Mammary epithelial cell (primary cell): ENCODE data around the gene CACNG4.

Experiments
- CTCF ChIP-seq, 2 donors: IDR thresholded peaks in 1 of 2; conservative IDR thresholded peaks in 1 of 2; 2 replicates each; pipeline ENCODE4 v1.5.1; 2011 to 2012; ENCODE audit warnings: inconsistent platforms in 2 of 2, low read length in 2 of 2, mild to moderate bottlenecking in 2 of 2, control low read depth in 1 of 2, low read depth in 1 of 2; ENCODE audit not compliant: insufficient read depth in 1 of 2; ENCODE audit errors: extremely low read depth in 1 of 2
- EZH2 ChIP-seq: IDR thresholded peaks from 2 replicates; pipeline ENCODE4 v1.6.1; 2012; ENCODE audit warnings: low read length, inconsistent platforms, borderline replicate concordance

GRCh38 chr17:66957343-66957742, 7.2 kb upstream of the CACNG4 start:
- no peak for TF ChIP-seq CTCF (conservative IDR thresholded peaks at IDR 0.05 in 1 of 2, IDR thresholded peaks at IDR 0.05 in 1 of 2; ENCODE audit: extremely low read depth in 1 of 2, insufficient read depth in 1 of 2, low read depth in 1 of 2, low read length in 2 of 2)
- TF ChIP-seq EZH2, result no peak
